ENCODE data around the gene ERMN. TPM values are rescaled to one million over a fixed set of nuclear protein-coding genes. Genes with fewer than 3 reads are reported as not detected.

The ERMN gene
- total RNA-seq, 2 donors from 2014 or later: 0.55 to 0.68 TPM

GRCh38 chr2:157326698-157327097, 1.1 kb upstream of the ERMN start:
- Mint-ChIP-seq H3K27me3 (ENCODE audit: insufficient read depth) (no peaks in the 10 kb centered on the region), H3K4me1 (peaks cover 18% of the 10 kb centered on the region), H3K9me3 (no peaks in the 10 kb centered on the region), H3K27ac (no peak overlapping the region), H3K4me3 (no peak overlapping the region), H3K36me3 (ENCODE audit: low read depth) (no peaks in the 10 kb centered on the region)
- no peak overlapping the region for H3K27ac ChIP-seq (ENCODE audit: low read depth, low read length)
- H3K4me1 ChIP-seq (ENCODE audit: control insufficient read depth, insufficient read depth, low read length): peaks cover 15% of the 10 kb centered on the region
- no peak overlapping the region for H3K4me3 ChIP-seq (ENCODE audit: low read length)
- WGBS, 2 experiments (ENCODE audit: insufficient coverage in 1 of 2, insufficient read length in 1 of 2): 90 to 100% methylated on average over 1 to 2 of the region's 3 CpGs
- H3K9ac ChIP-seq (ENCODE audit: extremely low read depth, low read length, poor library complexity, severe bottlenecking): no peak overlapping the region
- H3K36me3 ChIP-seq (ENCODE audit: control insufficient read depth, insufficient read depth, low read length): no peaks in the 10 kb centered on the region
- TF ChIP-seq, protein P1, sequence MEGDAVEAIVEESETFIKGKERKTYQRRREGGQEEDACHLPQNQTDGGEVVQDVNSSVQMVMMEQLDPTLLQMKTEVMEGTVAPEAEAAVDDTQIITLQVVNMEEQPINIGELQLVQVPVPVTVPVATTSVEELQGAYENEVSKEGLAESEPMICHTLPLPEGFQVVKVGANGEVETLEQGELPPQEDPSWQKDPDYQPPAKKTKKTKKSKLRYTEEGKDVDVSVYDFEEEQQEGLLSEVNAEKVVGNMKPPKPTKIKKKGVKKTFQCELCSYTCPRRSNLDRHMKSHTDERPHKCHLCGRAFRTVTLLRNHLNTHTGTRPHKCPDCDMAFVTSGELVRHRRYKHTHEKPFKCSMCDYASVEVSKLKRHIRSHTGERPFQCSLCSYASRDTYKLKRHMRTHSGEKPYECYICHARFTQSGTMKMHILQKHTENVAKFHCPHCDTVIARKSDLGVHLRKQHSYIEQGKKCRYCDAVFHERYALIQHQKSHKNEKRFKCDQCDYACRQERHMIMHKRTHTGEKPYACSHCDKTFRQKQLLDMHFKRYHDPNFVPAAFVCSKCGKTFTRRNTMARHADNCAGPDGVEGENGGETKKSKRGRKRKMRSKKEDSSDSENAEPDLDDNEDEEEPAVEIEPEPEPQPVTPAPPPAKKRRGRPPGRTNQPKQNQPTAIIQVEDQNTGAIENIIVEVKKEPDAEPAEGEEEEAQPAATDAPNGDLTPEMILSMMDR (conservative IDR thresholded peaks at IDR 0.05): no peak
- no peaks in the 10 kb centered on the region for H3K9me3 ChIP-seq (ENCODE audit: control insufficient read depth, low read length)
- H3K27me3 ChIP-seq (ENCODE audit: control insufficient read depth, insufficient read depth, low read length, poor library complexity, severe bottlenecking): no peaks in the 10 kb centered on the region
- no peak for DNase-seq

DNA sequence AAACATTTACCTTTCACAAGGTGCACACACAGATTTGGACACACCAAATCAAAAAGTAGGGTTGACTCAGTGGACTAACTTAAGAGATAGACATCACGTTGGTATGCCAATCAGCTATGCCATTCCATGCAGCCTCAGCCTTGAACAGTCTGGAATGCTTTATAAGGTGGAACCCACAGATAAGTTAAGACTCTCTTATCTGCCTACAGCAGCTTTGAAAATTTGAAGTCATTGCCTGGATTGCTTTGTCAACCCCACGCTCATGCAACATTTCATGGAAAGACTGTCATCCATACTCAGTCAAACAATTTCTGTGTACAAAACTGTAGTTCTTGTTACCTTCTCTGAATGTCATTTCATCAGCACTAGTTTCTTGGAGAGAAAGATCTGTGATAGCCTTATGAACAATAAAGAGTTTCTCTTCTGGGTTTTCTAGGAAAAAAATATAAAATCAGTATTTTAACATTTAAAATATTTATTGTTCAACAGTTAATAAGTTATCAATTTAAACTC, 1.2 kb downstream of the ERMN start:
- H3K4me1 Mint-ChIP-seq: peaks cover 36% of the 10 kb centered on the region
- H3K4me1 ChIP-seq (ENCODE audit: control insufficient read depth, insufficient read depth, low read length): peaks cover 27% of the 10 kb centered on the region
- no peak for DNase-seq

DNA sequence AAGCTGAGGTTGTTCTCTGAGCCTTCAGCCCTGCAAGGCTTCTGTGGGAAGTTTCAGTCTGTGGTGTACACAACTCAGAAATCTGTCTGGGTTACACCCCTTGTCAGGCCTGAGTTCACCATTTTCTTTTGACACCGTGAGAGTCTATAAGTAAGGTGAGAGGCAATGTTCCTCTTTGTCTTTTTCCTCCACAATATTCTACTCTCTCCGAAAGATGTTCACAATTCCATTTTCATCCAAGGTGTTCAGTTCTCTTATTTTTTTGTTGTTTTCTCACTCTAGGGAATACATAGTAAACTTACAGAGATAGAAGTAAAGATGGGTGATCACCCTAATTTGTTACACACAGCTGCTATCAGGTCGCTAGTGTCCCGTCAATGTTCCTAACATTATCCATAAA, 3.2 kb downstream of the ERMN start:
- Mint-ChIP-seq H3K36me3 (ENCODE audit: low read depth) (no peaks in the 10 kb centered on the region), H3K27ac (no peak overlapping the region), H3K4me3 (no peak overlapping the region), H3K4me1 (peaks cover 35% of the 10 kb centered on the region), H3K27me3 (ENCODE audit: insufficient read depth) (no peaks in the 10 kb centered on the region), H3K9me3 (no peaks in the 10 kb centered on the region)
- Histone ChIP-seq H3K27ac (ENCODE audit: low read depth, low read length) (no peak overlapping the region), H3K36me3 (ENCODE audit: control insufficient read depth, insufficient read depth, low read length) (no peaks in the 10 kb centered on the region), H3K9ac (ENCODE audit: extremely low read depth, low read length, poor library complexity, severe bottlenecking) (no peak overlapping the region), H3K27me3 (ENCODE audit: control insufficient read depth, insufficient read depth, low read length, poor library complexity, severe bottlenecking) (no peaks in the 10 kb centered on the region), H3K4me3 (ENCODE audit: low read length) (no peak overlapping the region), H3K4me1 (ENCODE audit: control insufficient read depth, insufficient read depth, low read length) (peaks cover 27% of the 10 kb centered on the region), H3K9me3 (ENCODE audit: control insufficient read depth, low read length) (no peaks in the 10 kb centered on the region)
- DNase-seq: no peak
- WGBS, 2 experiments (ENCODE audit: insufficient coverage in 1 of 2, insufficient read length in 1 of 2): 90 to 100% methylated on average over 2 to 4 of the region's 4 CpGs
- TF ChIP-seq, protein P1 (conservative IDR thresholded peaks at IDR 0.05): no peak

More for the DNA sequence above, 1.2 kb downstream of the ERMN start:
- Histone ChIP-seq H3K9ac (ENCODE audit: extremely low read depth, low read length, poor library complexity, severe bottlenecking) (no peak overlapping the region), H3K4me3 (ENCODE audit: low read length) (no peak overlapping the region), H3K27ac (ENCODE audit: low read depth, low read length) (no peak overlapping the region), H3K27me3 (ENCODE audit: control insufficient read depth, insufficient read depth, low read length, poor library complexity, severe bottlenecking) (no peaks in the 10 kb centered on the region), H3K9me3 (ENCODE audit: control insufficient read depth, low read length) (no peaks in the 10 kb centered on the region), H3K36me3 (ENCODE audit: control insufficient read depth, insufficient read depth, low read length) (no peaks in the 10 kb centered on the region)
- no peaks in the 10 kb centered on the region for H3K27me3 Mint-ChIP-seq (ENCODE audit: insufficient read depth)
- no peak overlapping the region for H3K4me3 Mint-ChIP-seq
- 91 to 100% methylated on average over 2 of the region's 2 CpGs for WGBS, 2 experiments (ENCODE audit: insufficient coverage in 1 of 2, insufficient read length in 1 of 2)
- TF ChIP-seq, protein P1 (conservative IDR thresholded peaks at IDR 0.05): no peak
- no peaks in the 10 kb centered on the region for H3K9me3 Mint-ChIP-seq
- no peak overlapping the region for H3K27ac Mint-ChIP-seq
- no peaks in the 10 kb centered on the region for H3K36me3 Mint-ChIP-seq (ENCODE audit: low read depth)
